OCI-LY3 (cell line): Measurements from ENCODE around the gene SERPINE2.

Experiments
- H2AFZ ChIP-seq: fragments of 200-600, 300-600 bp; shearing (Covaris generic); 2 replicates; pipeline ENCODE4 v1.6.0; 2014; ENCODE audit warnings: antibody characterized with exemption, low read depth, low read length
- H3K27ac ChIP-seq: fragments of 200-600, 300-600 bp; sonication (generic); 2 replicates; pipeline ENCODE4 v1.5.1; 2014; ENCODE audit warnings: mild to moderate bottlenecking, low read length, moderate library complexity, mixed read lengths
- H3K27me3 ChIP-seq: fragments of 200-600, 300-600 bp; sonication (generic); 2 replicates; pipeline ENCODE4 v1.6.1; 2014; ENCODE audit warnings: low read depth, low read length, mixed read lengths
- H3K36me3 ChIP-seq: fragments of 200-600, 300-600 bp; sonication (generic); replicated peaks from 2 replicates; pipeline ENCODE3; 2014; ENCODE audit warnings: low read depth, low read length, mixed read lengths
- H3K4me1 ChIP-seq: fragments of 300-600, 200-600 bp; sonication (generic); 2 replicates; pipeline ENCODE4 v1.6.1; 2014; ENCODE audit warnings: low read length, mixed read lengths
- H3K4me2 ChIP-seq: fragments of 200-600, 300-600 bp; sonication (generic); 2 replicates; pipeline ENCODE4 v1.6.1; 2014; ENCODE audit warnings: low read length, mixed read lengths
- H3K4me3 ChIP-seq: fragments of 300-600, 200-600 bp; sonication (generic); 2 replicates; pipeline ENCODE4 v1.5.1; 2014; ENCODE audit warnings: antibody characterized with exemption, mild to moderate bottlenecking, low read length, moderate library complexity
- H3K79me2 ChIP-seq: fragments of 300-600, 200-600 bp; shearing (Covaris generic); 2 replicates; pipeline ENCODE4 v1.6.1; 2014; ENCODE audit warnings: mild to moderate bottlenecking, low read length, mixed read lengths
- H3K9ac ChIP-seq: fragments of 300-600, 200-600 bp; shearing (Covaris generic); 2 replicates; pipeline ENCODE4 v1.6.0; 2014; ENCODE audit warnings: mild to moderate bottlenecking, low read length, moderate library complexity
- H3K9me3 ChIP-seq: fragments of 200-600, 300-600 bp; shearing (Covaris generic); 2 replicates; pipeline ENCODE4 v1.6.1; 2014; ENCODE audit warnings: low read length, mixed read lengths; ENCODE audit not compliant: insufficient read depth
- H4K20me1 ChIP-seq: fragments of 200-600, 300-600 bp; sonication (generic); 2 replicates; pipeline ENCODE4 v1.6.1; 2016; ENCODE audit warnings: low read length, mixed read lengths; ENCODE audit not compliant: insufficient read depth
- CTCF ChIP-seq: fragments of 200-600, 300-600 bp; sonication (generic); IDR thresholded peaks from 2 replicates; pipeline ENCODE4 v1.5.1; 2014; ENCODE audit warnings: antibody characterized with exemption, low read length, low read depth
- EZH2phosphoT487 ChIP-seq: fragments of 200-600 bp; shearing (Covaris generic); IDR thresholded peaks from 2 replicates; pipeline ENCODE4 v1.6.1; 2018; ENCODE audit warnings: antibody characterized with exemption, mixed run types, low read depth

Gene SERPINE2

GRCh38 chr2:224084266-224084892, 45.3 kb upstream of the SERPINE2 start:
- H3K27ac ChIP-seq, result no peak overlapping the region
- no peaks in the 10 kb centered on the region for H3K4me1 ChIP-seq
- H3K36me3 ChIP-seq, result no peaks in the 10 kb centered on the region
- no peak overlapping the region for H2AFZ ChIP-seq
- H3K9me3 ChIP-seq, result no peaks in the 10 kb centered on the region
- TF ChIP-seq CTCF, result no peak
- TF ChIP-seq EZH2phosphoT487, result no peak
- no peaks in the 10 kb centered on the region for H3K27me3 ChIP-seq
- no peak overlapping the region for H3K4me2 ChIP-seq
- no peak overlapping the region for H3K4me3 ChIP-seq
- no peak overlapping the region for H3K9ac ChIP-seq
- no peaks in the 10 kb centered on the region for H3K79me2 ChIP-seq
- H4K20me1 ChIP-seq, result no peaks in the 10 kb centered on the region

- Histone ChIP-seq H3K27ac (no peak overlapping the region), H3K4me3 (no peak overlapping the region)
Measured at GRCh38 chr2:224083638-224084037, 44.6 kb upstream of the SERPINE2 start.

GRCh38 chr2:224078656-224079055, 39.6 kb upstream of the SERPINE2 start:
- Histone ChIP-seq H3K79me2 (no peaks in the 10 kb centered on the region), H2AFZ (no peak overlapping the region), H3K4me3 (no peak overlapping the region)

More at GRCh38 chr2:224083638-224084037, 44.6 kb upstream of the SERPINE2 start:
- H3K4me1 ChIP-seq, result no peaks in the 10 kb centered on the region
- H3K27me3 ChIP-seq, result no peaks in the 10 kb centered on the region
- no peak overlapping the region for H3K9ac ChIP-seq
- H3K9me3 ChIP-seq, result no peaks in the 10 kb centered on the region
- no peak overlapping the region for H3K4me2 ChIP-seq
- H2AFZ ChIP-seq, result no peak overlapping the region
- no peaks in the 10 kb centered on the region for H4K20me1 ChIP-seq
- H3K36me3 ChIP-seq, result no peaks in the 10 kb centered on the region
- no peak for TF ChIP-seq CTCF
- no peak for TF ChIP-seq EZH2phosphoT487
- no peaks in the 10 kb centered on the region for H3K79me2 ChIP-seq

More at GRCh38 chr2:224078656-224079055, 39.6 kb upstream of the SERPINE2 start:
- TF ChIP-seq CTCF (no peak), EZH2phosphoT487 (no peak)
- Histone ChIP-seq H3K27me3 (no peaks in the 10 kb centered on the region), H3K36me3 (no peaks in the 10 kb centered on the region), H3K27ac (no peak overlapping the region), H4K20me1 (no peaks in the 10 kb centered on the region), H3K4me2 (no peak overlapping the region), H3K4me1 (no peaks in the 10 kb centered on the region), H3K9me3 (no peaks in the 10 kb centered on the region), H3K9ac (no peak overlapping the region)
